Adrenal gland (tissue), 12 donors: ENCODE results near the gene PIGU. TPM values are rescaled to one million over a fixed set of nuclear protein-coding genes. Genes with fewer than 3 reads are reported as not detected.
A peak's percentile ranks its signal among the peaks of the same experiment; 100 is the strongest.

Source experiments
- DNase-seq, 7 donors: peaks; one replicate each; pipeline ENCODE4 v3.0.0-alpha.2; 2019 to 2020
- H3K27ac ChIP-seq, 5 donors: fragments of 200-600 bp; sonication (generic) in 4 of 5; 1 replicate in 3 of 5; 2 replicates in 2 of 5; pipeline versions ENCODE4 v1.5.1 to v1.8.0; 2016 to 2020; ENCODE audit warnings: mild to moderate bottlenecking in 1 of 5
- H3K27me3 ChIP-seq: fragments of 200-600 bp; 2 replicates; pipeline ENCODE4 v1.8.0; 2021
- H3K36me3 ChIP-seq, 2 donors: fragments of 200-600 bp; replicated peaks in 1 of 2; 1 replicate in 1 of 2; 2 replicates in 1 of 2; pipeline versions ENCODE4 v1.5.1 to v1.8.0; 2018 to 2022
- H3K4me1 ChIP-seq, 2 donors: fragments of 200-600 bp; replicated peaks in 1 of 2; 1 replicate in 1 of 2; 2 replicates in 1 of 2; pipeline versions ENCODE4 v1.5.1 to v1.8.0; 2018 to 2021
- H3K4me3 ChIP-seq, 4 donors: fragments of 200-600 bp; sonication (generic) in 3 of 4; one replicate each; pipeline ENCODE4 v1.5.1; 2016 to 2018
- H3K9me3 ChIP-seq, 3 donors: fragments of 200-600 bp; sonication (generic) in 1 of 3; replicated peaks in 1 of 3; 1 replicate in 2 of 3; 2 replicates in 1 of 3; pipeline versions ENCODE4 v1.5.1 to v1.8.0; 2016 to 2021
- CTCF ChIP-seq, 6 experiments: fragments of 450-650 bp in 4 of 6; fragments of 200-600 bp in 2 of 6; sonication (generic) in 1 of 6; IDR thresholded peaks; 1 replicate in 5 of 6; 2 replicates in 1 of 6; pipeline versions ENCODE4 v1.5.1 to v1.8.0; 2016 to 2021; ENCODE audit warnings: antibody characterized with exemption in 6 of 6, mild to moderate bottlenecking in 2 of 6, moderate library complexity in 1 of 6
- POLR2A ChIP-seq, 2 donors: fragments of 450-650 bp; IDR thresholded peaks; one replicate each; pipeline ENCODE4 v1.6.1; 2017; ENCODE audit warnings: antibody characterized with exemption in 2 of 2, mild to moderate bottlenecking in 2 of 2, moderate library complexity in 1 of 2
- WGBS, 4 donors: extraction: QIAGEN DNeasy Blood & Tissue Kit in 2 of 4; methylation state at CpG; one replicate each; pipeline versions ENCODE4 v1.1.5 to v1.1.7; 2013 to 2017; 5-methylcytosine and 5-hydroxymethylcytosine counted together
- intact Hi-C, 2 donors: fragments of 100-400 bp; cut with DNase I; formaldehyde crosslinking; loops; one replicate each; pipeline versions ENCODE4 v1.14.1 to v1.15.0; 2022 to 2023
- polyA plus RNA-seq, 3 donors: library from polyadenylated mRNA; stranded (reverse); fragments of 200-250 nt in 2 of 3; fragments of 350-450 nt in 1 of 3; fragmentation: Illumina TruSeq in 1 of 3; extraction: RNeasy Lipid Tissue Mini Kit (QIAGEN cat#74804) in 1 of 3; gene quantifications; one replicate each; pipeline ENCODE4 v1.2.3, GENCODE V29; 2013 to 2014
- total RNA-seq, 9 donors: library from RNA; depleted of rRNA in 4 of 9; stranded (reverse); fragments of >200 nt in 4 of 9; fragments of 120-200 nt in 1 of 9; fragmentation: NEBNext Ultra II Directional in 1 of 9; extraction: Animal tissue kit (Norgen Biotek cat#: 25700) in 1 of 9; gene quantifications; one replicate each; pipeline versions ENCODE4 v1.1.0 to v1.2.4, GENCODE V29; 2013 to 2023
- donor health status: healthy with polysubstance abuse.
- donor health status: Bipolar disorder and iron deficiency.
- donor health status: DM: yes; HTN: yes; CAD: no.
- donor health status: DM: no; HTN: no; CAD: no.
- donor health status: DM: no; HTN: no; CAD: no.
- donor health status: DM: yes; HTN: yes; CAD: no.

PIGU gene
- total and polyA plus RNA-seq, 12 donors, result 16.8 to 64.1 (median 23.1) TPM

GRCh38 chr20:34644345-34644744 is 32.5 kb downstream of the PIGU start:
- H3K27ac ChIP-seq, result no peak overlapping the region
- H3K9me3 ChIP-seq, result no peaks in the 10 kb centered on the region
- TF ChIP-seq POLR2A (IDR thresholded peaks at IDR 0.05) (no peak), CTCF (IDR thresholded peaks at IDR 0.05) (no peak)
- intact Hi-C loops, result no loop called here
- no peaks in the 10 kb centered on the region for H3K27me3 ChIP-seq
- H3K4me1 ChIP-seq, result peaks cover 0 to 3% of the 10 kb centered on the region in 2 donors
- H3K4me3 ChIP-seq, result no peak overlapping the region
- WGBS, 4 donors, result 91 to 100% (median 95%) methylated on average over 1 of the region's 1 CpG
- H3K36me3 ChIP-seq, result no peaks in the 10 kb centered on the region
- DNase-seq, result no peak

- Histone ChIP-seq H3K27ac (no peak overlapping the region), H3K4me1 (peaks cover 0 to 3% of the 10 kb centered on the region in 2 donors), H3K9me3 (no peaks in the 10 kb centered on the region), H3K27me3 (no peaks in the 10 kb centered on the region), H3K36me3 (no peaks in the 10 kb centered on the region), H3K4me3 (no peak overlapping the region)
- DNase-seq, result no peak
- TF ChIP-seq POLR2A (IDR thresholded peaks at IDR 0.05), result no peak
- no peak for TF ChIP-seq CTCF (IDR thresholded peaks at IDR 0.05)
- intact Hi-C loops, result no loop called here
Measured at GRCh38 chr20:34643928-34644327, 33.0 kb downstream of the PIGU start.

- DNase-seq, result peak in 1 of 7 donors; percentile 27
- H3K27ac ChIP-seq, result no peak overlapping the region
- H3K4me3 ChIP-seq, result no peak overlapping the region
- WGBS, 4 donors, result 65 to 86% (median 79%) methylated on average over 1 of the region's 1 CpG
- TF ChIP-seq CTCF (IDR thresholded peaks at IDR 0.05), result no peak
- TF ChIP-seq POLR2A (IDR thresholded peaks at IDR 0.05), result no peak
- no peaks in the 10 kb centered on the region for H3K27me3 ChIP-seq
- intact Hi-C loops, result no loop called here
- H3K9me3 ChIP-seq, result no peaks in the 10 kb centered on the region
- H3K36me3 ChIP-seq, result no peaks in the 10 kb centered on the region
- peaks cover 0 to 13% of the 10 kb centered on the region in 2 donors for H3K4me1 ChIP-seq
Measured at GRCh38 chr20:34642009-34642408, 34.9 kb downstream of the PIGU start.

- Histone ChIP-seq H3K27me3 (no peaks in the 10 kb centered on the region), H3K4me1 (peaks cover 0 to 19% of the 10 kb centered on the region in 2 donors), H3K4me3 (no peak overlapping the region), H3K27ac (no peak overlapping the region), H3K9me3 (no peaks in the 10 kb centered on the region), H3K36me3 (no peaks in the 10 kb centered on the region)
- DNase-seq, result no peak
- WGBS, 4 donors, result 80 to 87% (median 84%) methylated on average over 2 of the region's 2 CpGs
- intact Hi-C loops, result no loop called here
- TF ChIP-seq CTCF (IDR thresholded peaks at IDR 0.05) (no peak), POLR2A (IDR thresholded peaks at IDR 0.05) (no peak)
Measured at GRCh38 chr20:34639755-34640222, 37.1 kb downstream of the PIGU start.
